ENCODE data around the gene TBK1.

- no peak for TF ChIP-seq POLR2A (IDR thresholded peaks at IDR 0.05)
- no peak for TF ChIP-seq CTCF (IDR thresholded peaks at IDR 0.05)
Measured at GRCh38 chr12:64551676-64552075, 99.8 kb downstream of the TBK1 start.

Measured in ovary (tissue), 3 donors.